GM20000 (cell line): ENCODE results near the gene ST3GAL3.

Experiments
- DNase-seq: peaks from one replicate; pipeline ENCODE4 v3.0.0; 2012; ENCODE audit warnings: low spot score
- CTCF ChIP-seq: IDR thresholded peaks from 2 replicates; pipeline ENCODE4 v1.5.1; 2012; ENCODE audit warnings: mild to moderate bottlenecking, control low read depth; ENCODE audit errors: extremely low read depth, missing control alignments

The ST3GAL3 gene

GRCh38 chr1:43914576-43915525, 207.5 kb downstream of the ST3GAL3 start:
- no peak for TF ChIP-seq CTCF
- no peak for DNase-seq

- TF ChIP-seq CTCF = no peak
- no peak for DNase-seq
Measured at GRCh38 chr1:43919906-43920305, 212.6 kb downstream of the ST3GAL3 start.

GRCh38 chr1:43921022-43921421, 213.7 kb downstream of the ST3GAL3 start:
- TF ChIP-seq CTCF = no peak
- no peak for DNase-seq

GRCh38 chr1:43924516-43924915, 217.2 kb downstream of the ST3GAL3 start:
- no peak for DNase-seq
- no peak for TF ChIP-seq CTCF

- DNase-seq = no peak
- TF ChIP-seq CTCF = no peak
Measured at GRCh38 chr1:43925846-43926245, 218.5 kb downstream of the ST3GAL3 start.

GRCh38 chr1:43930168-43930948, 223.0 kb downstream of the ST3GAL3 start:
- DNase-seq = peak; percentile 52
- peak; percentile 30 for TF ChIP-seq CTCF

- no peak for DNase-seq
- no peak for TF ChIP-seq CTCF
Measured at GRCh38 chr1:43930949-43931275, 223.6 kb downstream of the ST3GAL3 start.
